ENCODE results near the gene TNS1.
A peak's percentile ranks its signal among the peaks of the same experiment; 100 is the strongest.

Gene TNS1

DNA sequence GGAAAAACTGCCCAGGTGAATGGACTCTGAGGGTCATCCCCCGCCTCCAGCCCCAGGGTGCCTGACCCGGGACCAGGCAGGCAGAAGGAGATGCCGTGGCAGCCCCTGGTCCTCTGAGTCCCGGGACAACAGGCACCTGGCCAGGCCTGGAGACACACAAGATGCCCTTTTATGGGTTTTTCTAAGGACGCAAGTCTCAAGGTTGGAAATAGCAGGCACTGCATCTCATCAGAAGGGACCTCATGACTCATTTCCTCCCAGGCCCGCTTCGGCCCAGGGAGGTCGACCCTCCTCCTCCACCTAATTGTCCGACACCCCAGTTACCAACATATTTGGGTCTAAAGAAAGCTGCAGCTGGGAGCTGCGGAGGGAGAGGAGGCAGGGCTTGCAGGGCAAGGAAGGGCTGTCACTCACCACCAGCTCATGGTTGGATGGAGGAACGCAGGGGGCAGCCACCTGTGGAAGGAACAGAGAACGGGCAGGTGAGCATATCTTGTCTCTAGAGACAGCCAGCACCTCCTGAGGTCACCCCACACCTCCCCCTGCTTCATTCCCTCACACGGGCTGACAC is 82.9 kb downstream of the TNS1 start:
- no peaks in the 10 kb centered on the region for H3K9me3 ChIP-seq (ENCODE audit: control insufficient read depth, low read length)

DNA sequence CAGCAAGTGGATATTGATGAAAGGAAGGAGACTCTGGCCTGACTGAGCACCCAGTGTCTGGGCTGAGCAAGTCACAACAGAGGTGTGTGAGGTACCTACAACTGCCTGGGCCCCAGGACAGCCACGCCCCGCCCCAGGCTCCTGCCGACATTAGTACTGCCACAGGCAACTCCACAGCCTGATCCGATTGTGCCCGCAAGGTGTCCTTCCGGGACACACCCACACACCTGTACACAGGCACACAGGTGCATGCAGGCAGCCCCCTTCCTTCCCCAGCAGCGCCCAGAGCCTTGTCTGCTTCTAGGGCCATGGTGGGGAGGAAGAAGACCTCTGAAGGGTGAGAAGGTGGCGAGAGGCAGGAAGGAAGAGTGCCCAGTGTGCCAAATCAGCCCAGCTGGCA is 83.6 kb downstream of the TNS1 start:
- H2AFZ ChIP-seq, result no peak overlapping the region
- no peak overlapping the region for H3K9ac ChIP-seq
- no peak overlapping the region for H3K4me2 ChIP-seq (ENCODE audit: low read length)
- TF ChIP-seq CTCF (IDR thresholded peaks at IDR 0.05), result no peak
- no peaks in the 10 kb centered on the region for H3K9me3 ChIP-seq (ENCODE audit: control insufficient read depth, low read length)
- no peak overlapping the region for H3K4me3 ChIP-seq (ENCODE audit: low read depth, low read length)
- no peak overlapping the region for H3K27ac ChIP-seq
- H3K4me1 ChIP-seq, result peaks cover 27% of the 10 kb centered on the region
- H3K36me3 ChIP-seq (ENCODE audit: control insufficient read depth, insufficient read depth, low read length), result no peaks in the 10 kb centered on the region
- H3K79me2 ChIP-seq, result peaks cover 82% of the 10 kb centered on the region
- H3K27me3 ChIP-seq (ENCODE audit: control insufficient read depth, insufficient read depth, low read length), result no peaks in the 10 kb centered on the region

More for the DNA sequence above, 82.9 kb downstream of the TNS1 start:
- peaks cover 82% of the 10 kb centered on the region for H3K79me2 ChIP-seq
- H3K27ac ChIP-seq, result no peak overlapping the region
- no peak overlapping the region for H2AFZ ChIP-seq
- no peak for TF ChIP-seq CTCF (IDR thresholded peaks at IDR 0.05)
- H3K27me3 ChIP-seq (ENCODE audit: control insufficient read depth, insufficient read depth, low read length), result no peaks in the 10 kb centered on the region
- no peak overlapping the region for H3K9ac ChIP-seq
- H3K4me2 ChIP-seq (ENCODE audit: low read length), result no peak overlapping the region
- no peaks in the 10 kb centered on the region for H3K36me3 ChIP-seq (ENCODE audit: control insufficient read depth, insufficient read depth, low read length)
- H3K4me3 ChIP-seq (ENCODE audit: low read depth, low read length), result no peak overlapping the region
- peaks cover 31% of the 10 kb centered on the region for H3K4me1 ChIP-seq

- H3K9me3 ChIP-seq (ENCODE audit: control insufficient read depth, low read length), result no peaks in the 10 kb centered on the region
- H3K4me1 ChIP-seq, result peaks cover 32% of the 10 kb centered on the region
- no peak overlapping the region for H3K9ac ChIP-seq
- H3K27me3 ChIP-seq (ENCODE audit: control insufficient read depth, insufficient read depth, low read length), result no peaks in the 10 kb centered on the region
- H3K36me3 ChIP-seq (ENCODE audit: control insufficient read depth, insufficient read depth, low read length), result no peaks in the 10 kb centered on the region
- peaks cover 83% of the 10 kb centered on the region for H3K79me2 ChIP-seq
- H3K4me2 ChIP-seq (ENCODE audit: low read length), result no peak overlapping the region
- no peak overlapping the region for H3K27ac ChIP-seq
- no peak overlapping the region for H3K4me3 ChIP-seq (ENCODE audit: low read depth, low read length)
- peak; percentile 22 for TF ChIP-seq CTCF (IDR thresholded peaks at IDR 0.05)
- H2AFZ ChIP-seq, result no peak overlapping the region
Measured at GRCh38 chr2:217918308-217919024, 84.3 kb downstream of the TNS1 start.

GRCh38 chr2:217916504-217917254 is 86.1 kb downstream of the TNS1 start:
- no peak overlapping the region for H3K4me2 ChIP-seq (ENCODE audit: low read length)
- H3K9ac ChIP-seq, result no peak overlapping the region
- H3K4me1 ChIP-seq, result peaks cover 30% of the 10 kb centered on the region
- H3K27ac ChIP-seq, result peak overlapping the region; percentile 42
- no peak overlapping the region for H3K4me3 ChIP-seq (ENCODE audit: low read depth, low read length)
- no peak overlapping the region for H2AFZ ChIP-seq
- H3K27me3 ChIP-seq (ENCODE audit: control insufficient read depth, insufficient read depth, low read length), result no peaks in the 10 kb centered on the region
- H3K36me3 ChIP-seq (ENCODE audit: control insufficient read depth, insufficient read depth, low read length), result no peaks in the 10 kb centered on the region
- H3K79me2 ChIP-seq, result peaks cover 78% of the 10 kb centered on the region
- no peak for TF ChIP-seq CTCF (IDR thresholded peaks at IDR 0.05)
- H3K9me3 ChIP-seq (ENCODE audit: control insufficient read depth, low read length), result no peaks in the 10 kb centered on the region
